ENCODE measurements around the gene ANGPTL5. TPM values are rescaled to one million over a fixed set of nuclear protein-coding genes. Genes with fewer than 3 reads are reported as not detected.

The ANGPTL5 gene
- total RNA-seq, 1 donor from 2014 or later = not detected

DNA sequence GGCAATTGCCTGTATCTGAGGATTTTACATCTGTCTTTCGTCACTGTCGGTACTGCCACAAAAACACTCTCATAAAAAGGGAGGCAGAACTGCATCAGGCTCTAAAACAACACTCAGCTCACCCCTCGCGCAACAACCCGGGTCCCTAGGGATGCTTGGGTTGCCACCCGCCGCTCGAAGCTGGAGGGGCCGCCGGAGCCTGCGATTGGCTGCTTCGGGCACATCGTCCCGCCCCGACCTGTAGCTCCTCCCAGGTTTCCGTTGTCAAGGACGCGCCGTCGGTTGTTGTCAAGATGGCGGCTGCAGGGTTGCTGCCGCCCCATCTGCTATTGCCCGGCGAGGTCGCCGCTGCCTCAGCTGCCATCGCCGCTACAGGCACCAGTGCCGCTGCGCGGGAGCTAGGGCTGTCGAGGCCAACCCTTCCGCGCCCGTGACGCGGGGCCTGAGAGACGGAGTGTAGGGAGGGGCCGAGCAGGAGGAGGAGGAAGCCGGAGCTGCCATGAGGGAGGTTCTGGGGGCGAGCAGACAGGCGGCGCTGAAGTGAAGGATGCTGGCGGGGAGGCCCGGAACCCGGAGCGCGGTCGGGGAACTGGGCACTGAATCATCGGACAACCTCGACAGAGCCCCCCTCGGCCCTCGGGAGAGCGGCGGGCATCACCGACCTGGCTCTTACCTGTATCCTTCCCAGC is 1.4 kb downstream of the ANGPTL5 start, which contains the start of gene CEP126:
Gene CEP126, plus strand, starts transcription at position 273 of the 689 bp plus-strand sequence. Its CDS starts 275 bp downstream, at position 548.
- Mint-ChIP-seq H3K36me3 (ENCODE audit: unreplicated experiment) (no peaks in the 10 kb centered on the region), H3K4me3 (ENCODE audit: unreplicated experiment) (peak within 1 kb of the TSS; percentile 97), H3K27me3 (ENCODE audit: unreplicated experiment) (no peaks in the 10 kb centered on the region), H3K4me1 (ENCODE audit: low read depth, unreplicated experiment) (peaks cover 17% of the 10 kb centered on the region), H3K27ac (ENCODE audit: unreplicated experiment) (peak within 1 kb of the TSS; percentile 98), H3K9me3 (ENCODE audit: unreplicated experiment) (peaks cover 4% of the 10 kb centered on the region)
- TF ChIP-seq CTCF (IDR thresholded peaks at IDR 0.05; ENCODE audit: partially characterized antibody, unreplicated experiment) = no peak
- peak; percentile 97 for DNase-seq

GRCh38 chr11:101914341-101914737 is 2.0 kb downstream of the ANGPTL5 start:
- Mint-ChIP-seq H3K27me3 (ENCODE audit: unreplicated experiment) (no peaks in the 10 kb centered on the region), H3K9me3 (ENCODE audit: unreplicated experiment) (peaks cover 4% of the 10 kb centered on the region), H3K4me1 (ENCODE audit: low read depth, unreplicated experiment) (peaks cover 17% of the 10 kb centered on the region), H3K4me3 (ENCODE audit: unreplicated experiment) (peak overlapping the region; percentile 97), H3K27ac (ENCODE audit: unreplicated experiment) (peak overlapping the region; percentile 98), H3K36me3 (ENCODE audit: unreplicated experiment) (no peaks in the 10 kb centered on the region)
- no peak for DNase-seq
- TF ChIP-seq CTCF (IDR thresholded peaks at IDR 0.05; ENCODE audit: partially characterized antibody, unreplicated experiment) = no peak

DNA sequence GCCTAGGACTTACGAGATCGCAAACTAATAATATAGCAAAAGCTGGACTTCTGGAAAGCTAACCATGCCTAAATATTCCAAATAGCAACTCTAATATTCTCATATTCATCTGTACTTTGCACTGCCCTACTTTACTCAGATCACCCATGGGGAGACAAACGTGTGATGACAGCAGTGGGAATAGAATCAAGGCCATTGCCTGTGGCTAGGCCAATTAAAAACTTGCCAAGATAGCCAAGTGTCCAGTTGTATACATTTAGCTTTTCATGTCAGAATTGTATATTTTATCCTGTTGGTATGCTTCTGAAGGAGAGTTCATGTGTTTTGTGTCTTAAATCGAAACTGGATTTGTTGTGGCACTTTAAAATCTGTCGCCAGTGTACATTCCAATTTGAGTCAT is 2.7 kb downstream of the ANGPTL5 start:
- peaks cover 17% of the 10 kb centered on the region for H3K4me1 Mint-ChIP-seq (ENCODE audit: low read depth, unreplicated experiment)

GRCh38 chr11:101912823-101913284 is 3.5 kb downstream of the ANGPTL5 start:
- peaks cover 17% of the 10 kb centered on the region for H3K4me1 Mint-ChIP-seq (ENCODE audit: low read depth, unreplicated experiment)
- no peak for TF ChIP-seq CTCF (IDR thresholded peaks at IDR 0.05; ENCODE audit: partially characterized antibody, unreplicated experiment)
- no peaks in the 10 kb centered on the region for H3K27me3 Mint-ChIP-seq (ENCODE audit: unreplicated experiment)
- no peak overlapping the region for H3K27ac Mint-ChIP-seq (ENCODE audit: unreplicated experiment)
- H3K9me3 Mint-ChIP-seq (ENCODE audit: unreplicated experiment) = peaks cover 4% of the 10 kb centered on the region
- H3K36me3 Mint-ChIP-seq (ENCODE audit: unreplicated experiment) = no peaks in the 10 kb centered on the region
- DNase-seq = no peak
- no peak overlapping the region for H3K4me3 Mint-ChIP-seq (ENCODE audit: unreplicated experiment)

More for the DNA sequence above, 2.7 kb downstream of the ANGPTL5 start:
- Mint-ChIP-seq H3K9me3 (ENCODE audit: unreplicated experiment) (peaks cover 4% of the 10 kb centered on the region), H3K36me3 (ENCODE audit: unreplicated experiment) (no peaks in the 10 kb centered on the region), H3K27ac (ENCODE audit: unreplicated experiment) (no peak overlapping the region), H3K27me3 (ENCODE audit: unreplicated experiment) (no peaks in the 10 kb centered on the region), H3K4me3 (ENCODE audit: unreplicated experiment) (peak overlapping the region; percentile 97)
- TF ChIP-seq CTCF (IDR thresholded peaks at IDR 0.05; ENCODE audit: partially characterized antibody, unreplicated experiment) = no peak
- DNase-seq = no peak

DNA sequence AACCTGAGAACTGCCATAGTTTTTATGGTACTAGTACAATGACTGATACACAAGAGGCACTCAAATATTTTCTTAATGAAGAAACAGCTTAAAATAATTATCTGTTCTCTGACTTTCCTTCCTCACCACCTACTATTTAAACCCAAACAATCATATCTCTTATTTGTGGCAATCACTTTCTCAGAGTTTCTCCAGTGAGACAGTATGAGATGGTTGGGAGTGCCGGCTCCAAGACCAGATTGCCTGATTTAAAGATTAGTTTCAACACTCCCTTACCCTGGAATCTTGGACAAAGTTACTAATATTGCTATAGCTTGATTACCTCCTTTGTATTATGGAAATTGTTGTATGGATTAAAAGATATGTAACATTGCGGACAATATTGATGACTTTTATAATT is 7.2 kb downstream of the ANGPTL5 start:
- no peak overlapping the region for H3K4me3 Mint-ChIP-seq (ENCODE audit: unreplicated experiment)
- H3K36me3 Mint-ChIP-seq (ENCODE audit: unreplicated experiment) = no peaks in the 10 kb centered on the region
- no peaks in the 10 kb centered on the region for H3K27me3 Mint-ChIP-seq (ENCODE audit: unreplicated experiment)
- H3K27ac Mint-ChIP-seq (ENCODE audit: unreplicated experiment) = no peak overlapping the region
- H3K4me1 Mint-ChIP-seq (ENCODE audit: low read depth, unreplicated experiment) = peaks cover under 1% of the 10 kb centered on the region
- no peak for TF ChIP-seq CTCF (IDR thresholded peaks at IDR 0.05; ENCODE audit: partially characterized antibody, unreplicated experiment)
- DNase-seq = no peak
- no peaks in the 10 kb centered on the region for H3K9me3 Mint-ChIP-seq (ENCODE audit: unreplicated experiment)

All from glutamatergic neuron (in vitro differentiated cells).